Activated CD8-positive, alpha-beta memory T cell treated with anti-CD3 and anti-CD28 coated beads for 36 hours (primary cell): Measurements from ENCODE around the gene SLC5A10. TPM values are rescaled to one million over a fixed set of nuclear protein-coding genes. Genes with fewer than 3 reads are reported as not detected.

Experiments
- CTCF ChIA-PET: fragments of 350-600 bp; sonication (Branson Sonifier 250); formaldehyde crosslinking; loops from one replicate; lab custom pipeline; 2021; ENCODE audit warnings: antibody characterized with exemption; lab: Charles Lee
- POLR2A ChIA-PET: fragments of 350-600 bp; sonication (Branson Sonifier 250); formaldehyde crosslinking; loops from one replicate; lab custom pipeline; 2021; ENCODE audit warnings: antibody characterized with exemption; lab: Charles Lee
- total RNA-seq, 2 experiments: library from RNA; stranded (reverse); gene quantifications; one replicate each; pipeline ENCODE4 v1.2.3, GENCODE V29; 2021

The SLC5A10 gene
- total RNA-seq, 2 experiments from 2014 or later: not detected

DNA sequence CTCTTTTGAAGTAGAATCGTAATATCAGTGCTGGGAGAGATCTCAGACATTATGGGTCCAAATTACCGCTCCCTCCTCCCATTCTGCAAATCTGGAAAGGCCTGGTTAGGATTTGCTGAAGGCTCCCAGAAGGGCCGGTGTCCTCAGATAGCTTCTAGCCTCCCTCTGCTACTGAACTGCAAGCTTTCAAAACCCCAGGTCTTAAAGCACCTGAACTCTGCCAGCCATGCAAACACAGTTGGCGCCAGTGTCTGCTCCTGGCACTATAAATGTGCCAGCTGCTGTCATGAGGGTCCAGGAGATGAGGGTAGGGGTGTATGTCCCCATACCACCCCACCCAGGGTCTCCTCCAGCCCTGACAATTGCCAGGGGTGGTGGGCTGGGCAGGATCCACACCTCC lies 24.2 kb downstream of the SLC5A10 start:
- ChIA-PET POLR2A (no interaction called here), CTCF (interaction anchor here (1.8 kb wide), 1 partner anchor 15 kb away, joined by 7 read pairs; no protein-coding TSS in a partner anchor)

- POLR2A ChIA-PET: no interaction called here
- CTCF ChIA-PET: no interaction called here
Observed at GRCh38 chr17:18977021-18977420, 25.1 kb downstream of the SLC5A10 start.

DNA sequence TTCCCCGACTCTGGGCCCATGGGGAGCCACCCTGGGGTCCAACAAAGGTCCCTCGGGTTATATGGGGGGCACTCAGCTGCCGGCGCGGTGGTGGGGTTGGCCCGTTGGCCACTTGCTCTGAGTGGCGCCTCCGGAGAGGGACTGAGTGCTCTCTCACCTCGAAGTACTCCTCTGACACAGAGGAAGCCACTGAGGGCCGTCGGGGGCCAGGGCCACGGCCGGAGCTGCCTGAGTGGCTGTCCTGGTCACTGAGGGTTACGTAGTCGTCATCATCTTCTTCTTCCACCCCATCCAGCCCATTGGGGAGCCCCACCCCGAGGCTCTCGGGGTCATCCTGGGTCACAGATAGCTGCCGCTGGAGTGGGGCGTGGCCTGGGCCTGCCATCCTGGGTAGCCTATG lies 25.7 kb downstream of the SLC5A10 start:
- ChIA-PET POLR2A (no interaction called here), CTCF (no interaction called here)

DNA sequence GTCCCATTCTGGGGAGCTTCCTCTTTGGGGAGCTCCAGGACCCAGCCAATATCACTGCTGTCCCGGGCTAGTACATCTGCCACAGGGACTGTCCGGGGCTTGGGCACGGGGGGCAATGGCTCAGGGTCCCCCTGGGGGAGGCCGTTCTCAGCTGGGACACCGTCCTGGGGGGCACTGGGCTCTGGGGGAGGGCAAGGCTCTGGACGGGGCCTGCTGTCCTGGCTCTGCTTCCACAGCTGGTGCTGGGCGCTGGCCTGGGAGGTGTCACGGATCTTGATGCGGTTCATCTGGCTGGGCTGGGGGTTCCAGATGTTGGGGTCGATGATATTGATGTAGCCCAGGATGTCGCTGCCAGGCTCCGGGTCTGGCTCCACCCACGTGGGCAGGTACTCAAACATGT lies 26.1 kb downstream of the SLC5A10 start:
- ChIA-PET POLR2A (no interaction called here), CTCF (interaction anchor here (1.3 kb wide), 1 partner anchor 17 kb away, joined by 4 read pairs; no protein-coding TSS in a partner anchor)

DNA sequence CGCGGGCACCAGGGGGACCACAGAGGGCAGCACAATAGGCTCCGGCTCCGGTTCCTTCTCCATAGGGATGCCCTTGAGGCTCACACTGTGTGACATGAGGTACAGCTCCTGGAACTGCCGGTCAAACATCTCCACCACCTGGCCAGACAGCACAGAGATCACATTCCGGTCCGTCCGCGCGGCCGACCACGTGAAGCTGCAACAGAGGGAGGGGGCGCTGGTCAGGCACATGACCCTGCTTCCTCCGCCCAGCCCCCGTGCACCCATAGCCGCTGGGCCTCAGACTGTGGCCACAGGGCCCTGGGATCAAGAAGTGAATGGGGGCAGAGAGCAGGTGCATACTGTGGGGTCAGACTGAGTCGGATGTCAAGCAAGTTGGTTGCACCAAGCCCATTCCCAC lies 26.7 kb downstream of the SLC5A10 start:
- POLR2A ChIA-PET: no interaction called here
- CTCF ChIA-PET: interaction anchor here (1.3 kb wide), 1 partner anchor 17 kb away, joined by 4 read pairs; no protein-coding TSS in a partner anchor

GRCh38 chr17:18980682-18981334 lies 28.8 kb downstream of the SLC5A10 start:
- CTCF ChIA-PET: interaction anchor here (1.4 kb wide), 1 partner anchor 20 kb away, joined by 4 read pairs; no protein-coding TSS in a partner anchor
- POLR2A ChIA-PET: no interaction called here

DNA sequence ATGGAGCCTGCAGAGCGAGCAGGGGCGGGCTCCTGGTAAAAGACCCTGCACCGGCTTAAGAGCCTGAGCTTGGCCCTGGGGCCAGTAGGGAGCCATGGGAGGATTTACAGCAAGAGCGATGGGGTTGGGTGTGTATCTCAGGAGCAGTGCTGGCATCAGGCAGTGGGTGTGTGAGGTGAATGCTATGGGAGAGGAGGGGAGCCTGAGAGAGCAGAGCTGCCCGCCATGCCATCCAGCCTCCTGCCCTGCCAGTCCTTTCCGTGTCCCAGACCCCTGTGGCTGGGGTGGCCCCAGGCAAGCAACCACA lies 29.3 kb downstream of the SLC5A10 start:
- CTCF ChIA-PET: interaction anchor here (1.4 kb wide), 1 partner anchor 20 kb away, joined by 4 read pairs; no protein-coding TSS in a partner anchor

DNA sequence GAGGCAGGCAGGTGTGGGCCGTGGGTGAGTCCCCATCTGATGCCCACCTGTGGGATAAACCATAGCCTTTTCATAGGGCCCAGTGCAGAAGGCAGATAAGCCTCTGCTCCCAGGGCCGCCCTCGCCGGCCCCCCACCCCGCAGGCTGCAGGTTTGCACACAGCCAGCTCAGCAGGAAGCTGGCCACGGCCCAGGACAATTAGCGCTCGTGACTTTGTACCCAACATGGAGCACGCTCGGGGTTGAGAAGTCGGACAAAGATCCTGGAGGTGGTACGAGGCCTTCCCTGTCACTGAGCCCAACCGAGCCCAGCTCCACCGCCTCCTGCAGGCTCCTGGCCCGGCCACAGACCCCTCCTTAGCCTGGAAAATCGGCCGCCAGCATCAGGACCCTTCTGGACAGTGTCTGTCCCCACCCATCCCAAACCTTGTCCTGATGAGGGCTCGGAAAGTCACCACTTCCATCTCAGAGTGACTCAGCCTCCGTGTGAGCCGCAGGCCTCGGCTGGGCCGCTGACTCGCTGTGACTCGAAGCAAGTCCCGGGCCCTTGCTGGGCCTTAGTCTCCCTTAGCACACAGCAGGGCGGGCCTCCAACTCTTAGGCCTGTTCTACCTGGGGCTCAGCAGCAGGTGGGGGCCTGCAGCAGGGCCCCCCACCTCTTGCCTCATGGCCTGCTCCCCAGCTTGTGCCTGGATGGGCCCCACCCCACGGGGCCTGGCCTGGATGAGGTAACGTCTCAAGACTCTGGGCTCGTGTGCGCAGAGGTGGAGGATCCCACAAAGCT lies 29.9 kb downstream of the SLC5A10 start:
- ChIA-PET POLR2A (no interaction called here), CTCF (interaction anchor here (1.4 kb wide), 1 partner anchor 21 kb away, joined by 4 read pairs; no protein-coding TSS in a partner anchor)

More for the DNA sequence above, 29.3 kb downstream of the SLC5A10 start:
- POLR2A ChIA-PET: no interaction called here

- ChIA-PET POLR2A (no interaction called here), CTCF (interaction anchor here (0.6 to 1.7 kb wide), 2 partner anchors 9 to 15 kb away, joined by 3 read pairs; no protein-coding TSS in a partner anchor)
Observed at GRCh38 chr17:18984273-18985114, 32.5 kb downstream of the SLC5A10 start.

DNA sequence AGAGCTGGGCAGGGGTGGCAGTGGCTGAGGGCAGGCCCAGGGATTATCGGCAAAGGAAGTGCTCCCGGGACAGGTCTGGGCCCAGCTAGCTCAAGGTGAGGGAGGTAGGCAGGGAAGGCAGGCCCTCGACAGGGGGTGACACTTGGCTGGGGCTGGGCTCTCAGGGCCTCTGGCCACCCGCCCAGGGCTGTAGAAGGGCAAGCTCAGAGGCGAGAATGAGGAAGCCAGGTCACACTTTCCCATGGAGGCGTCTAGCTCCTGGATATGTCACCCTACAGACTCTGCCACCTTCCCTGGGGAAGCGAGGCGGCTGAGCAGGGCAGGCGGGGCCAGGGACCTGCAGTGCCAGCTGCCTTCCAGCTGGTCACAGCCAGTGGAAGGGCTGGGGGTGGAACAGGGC lies 33.5 kb downstream of the SLC5A10 start:
- ChIA-PET CTCF (interaction anchor here (1.7 kb wide), 1 partner anchor 14 kb away, joined by 3 read pairs; no protein-coding TSS in a partner anchor), POLR2A (no interaction called here)

GRCh38 chr17:18986541-18987229 lies 34.7 kb downstream of the SLC5A10 start:
- CTCF ChIA-PET: no interaction called here

DNA sequence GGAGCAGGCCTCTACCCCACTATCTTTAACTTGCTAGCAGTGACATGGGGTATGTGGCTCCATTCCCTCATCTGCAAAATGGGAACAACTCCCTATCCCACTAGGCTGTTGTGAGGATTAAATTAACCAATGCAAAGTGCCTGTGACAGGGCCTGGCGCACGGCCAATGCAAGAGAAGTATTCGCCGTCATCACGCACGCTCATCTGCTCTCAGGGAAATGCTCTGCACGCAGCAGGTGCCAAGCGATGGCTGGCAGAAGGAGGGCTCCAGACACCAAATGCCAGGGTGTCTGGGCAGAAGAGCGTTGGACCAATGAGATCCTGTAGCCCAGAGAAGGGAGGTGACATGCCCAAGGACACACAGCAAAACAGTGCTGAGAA lies 35.3 kb downstream of the SLC5A10 start:
- CTCF ChIA-PET: no interaction called here
- POLR2A ChIA-PET: no interaction called here

More at GRCh38 chr17:18986541-18987229, 34.7 kb downstream of the SLC5A10 start:
- POLR2A ChIA-PET: no interaction called here

GRCh38 chr17:18987862-18988545 lies 36.0 kb downstream of the SLC5A10 start:
- ChIA-PET POLR2A (interaction anchor here (0.6 kb wide), 1 partner anchor 17 kb away, joined by 3 read pairs; the partner anchor contains the start of gene FAM83G), CTCF (interaction anchor here (1.1 kb wide), 1 partner anchor 27 kb away, joined by 3 read pairs; no protein-coding TSS in a partner anchor)

DNA sequence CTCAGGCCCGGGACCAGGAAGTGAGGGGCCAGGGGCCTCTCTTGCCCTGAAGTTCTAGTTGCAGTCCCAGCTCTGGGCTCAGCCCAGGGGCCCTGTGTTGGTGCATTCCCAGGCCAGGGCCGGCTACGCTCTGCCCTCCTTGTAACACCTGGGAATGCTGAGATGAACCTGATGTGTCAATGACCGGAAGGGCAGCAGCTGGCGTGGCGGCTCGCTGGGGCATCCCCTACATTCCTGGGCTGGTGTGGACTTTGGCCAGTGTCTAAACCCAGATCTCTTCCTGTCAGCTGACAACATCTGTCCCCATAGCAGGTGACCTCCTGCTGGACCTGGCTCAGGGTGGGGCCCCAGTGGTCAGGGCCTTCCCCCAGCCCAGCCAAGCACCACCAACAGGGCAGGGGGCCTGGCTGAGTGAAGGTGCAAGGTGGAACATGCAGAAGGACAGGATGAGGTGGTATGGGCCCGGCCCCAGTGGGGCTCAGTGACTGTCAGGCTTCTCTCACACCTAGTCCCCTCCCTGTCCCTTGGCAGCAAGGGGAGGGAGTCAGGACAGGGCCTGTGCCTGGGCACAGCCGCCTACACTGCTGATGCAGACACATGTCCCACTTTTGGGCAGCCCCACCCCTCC lies 36.7 kb downstream of the SLC5A10 start:
- CTCF ChIA-PET: interaction anchor here (1.1 kb wide), 1 partner anchor 28 kb away, joined by 3 read pairs; no protein-coding TSS in a partner anchor

GRCh38 chr17:18990331-18990730 lies 38.4 kb downstream of the SLC5A10 start:
- POLR2A ChIA-PET: no interaction called here

More for the DNA sequence above, 36.7 kb downstream of the SLC5A10 start:
- POLR2A ChIA-PET: no interaction called here

GRCh38 chr17:18991531-18992315 lies 39.8 kb downstream of the SLC5A10 start:
- CTCF ChIA-PET: no interaction called here
- POLR2A ChIA-PET: no interaction called here

More at GRCh38 chr17:18990331-18990730, 38.4 kb downstream of the SLC5A10 start:
- CTCF ChIA-PET: no interaction called here
